K562 (cell line): ENCODE results near the gene LSR. TPM values are rescaled to one million over a fixed set of nuclear protein-coding genes. Genes with fewer than 3 reads are reported as not detected.
A peak's percentile ranks its signal among the peaks of the same experiment; 100 is the strongest.

Experiments used
- AFF1 ChIP-seq, 2 experiments: fragments of 450-650 bp; IDR thresholded peaks; 2 replicates each; pipeline ENCODE4 v1.6.1; 2018; ENCODE audit warnings: mild to moderate bottlenecking in 2 of 2, low read depth in 1 of 2; ENCODE audit not compliant: partially characterized antibody in 2 of 2
- ARID3A ChIP-seq: IDR thresholded peaks from 2 replicates; pipeline ENCODE4 v1.6.1; 2012; ENCODE audit warnings: low read depth, low read length, improper control_type of control experiment, borderline replicate concordance
- FOXO4 ChIP-seq: fragments of 450-650 bp; formaldehyde crosslinking; IDR thresholded peaks from 2 replicates; pipeline ENCODE4 v1.4.0; 2020; ENCODE audit warnings: mild to moderate bottlenecking, moderate library complexity
- SAP30 ChIP-seq: fragments of 200-600 bp; sonication (generic); IDR thresholded peaks from 2 replicates; pipeline ENCODE4 v1.6.1; 2012; ENCODE audit warnings: borderline replicate concordance, low read depth, mild to moderate bottlenecking, moderate library complexity, low read length, control low read depth, inconsistent platforms; ENCODE audit not compliant: insufficient read depth, poor library complexity, severe bottlenecking
- SNAPC5 ChIP-seq: fragments of 250-450 bp; sonication (Bioruptor Pico); IDR thresholded peaks from 2 replicates; pipeline ENCODE4 v1.8.0; 2021; ENCODE audit warnings: moderate library complexity, mild to moderate bottlenecking, inconsistent platforms
- TSC22D4 ChIP-seq: fragments of 450-650 bp; IDR thresholded peaks from 2 replicates; pipeline ENCODE4 v1.6.1; 2016; ENCODE audit warnings: missing genetic modification characterization, missing biosample characterization, control low read depth
- ZNF766 ChIP-seq: fragments of 200-800 bp; sonication (Bioruptor generic); conservative IDR thresholded peaks from 2 replicates; pipeline ENCODE4 v1.6.1; 2016; ENCODE audit warnings: missing genetic modification characterization, missing compliant biosample characterization
- ZNF780A ChIP-seq: fragments of 250-450 bp; sonication (Bioruptor Pico); IDR thresholded peaks from 2 replicates; pipeline ENCODE4 v1.5.0; 2021; ENCODE audit warnings: mild to moderate bottlenecking
- polyA plus RNA-seq, 8 experiments: library from polyadenylated mRNA; depleted of rRNA in 4 of 8; stranded (reverse) in 5 of 8; unstranded in 3 of 8; fragments of >200 nt; fragmentation: Nextera tagmentation in 2 of 8; fragmentation: Illumina TruSeq in 1 of 8; extraction: Ambion mirVana in 2 of 8; extraction: Trizol in 1 of 8; gene quantifications; 2 replicates each; pipeline versions ENCODE4 v1.2.1 to v1.2.3, GENCODE V29; 2011 to 2014; ENCODE audit warnings: inconsistent platforms in 1 of 8, missing spikeins in 1 of 8
- total RNA-seq, 7 experiments: library from RNA; depleted of rRNA in 6 of 7; stranded (reverse); fragments of >200 nt in 6 of 7; fragmentation: Illumina TruSeq in 2 of 7; extraction: Trizol in 2 of 7; gene quantifications; 2 replicates each; pipeline versions ENCODE4 v1.2.1 to v1.2.3, GENCODE V29; 2011 to 2021; ENCODE audit warnings: low replicate concordance in 1 of 7

LSR gene
- total and polyA plus RNA-seq, 9 of the 15 experiments (the other 6 are each of a cell fraction or from before 2014, with no cell fraction given) = 0.44 to 87.9 (median 28.0) TPM

GRCh38 chr19:35298561-35298972 lies 49.8 kb downstream of the LSR start (continued):
- TF ChIP-seq ZNF766 (no peak), ZNF780A (CRISPR knock-in tag) (no peak), AFF1 (IDR thresholded peaks at IDR 0.05; ENCODE audit: low read depth in 1 of 2, partially characterized antibody in 2 of 2) (no peak), SNAPC5 (CRISPR knock-in tag) (no peak), SAP30 (no peak), FOXO4 (CRISPR knock-in tag) (no peak), ARID3A (no peak), TSC22D4 (tag) (0 out of 2 replicates have a peak, but pooled peaks have one; percentile 6)
